Esophagus muscularis mucosa (tissue), 4 donors: ENCODE measurements around the gene FADS3. TPM values are rescaled to one million over a fixed set of nuclear protein-coding genes. Genes with fewer than 3 reads are reported as not detected.

Source experiments
- DNase-seq: peaks from one replicate; pipeline ENCODE4 v3.0.0-alpha.2; 2017; ENCODE audit errors: extremely low spot score
- H3K27ac ChIP-seq, 4 donors: fragments of 200-600 bp; sonication (generic); replicated peaks in 1 of 4; 1 replicate in 3 of 4; 2 replicates in 1 of 4; pipeline ENCODE4 v1.5.1; 2016 to 2019; ENCODE audit warnings: mild to moderate bottlenecking in 1 of 4
- H3K27me3 ChIP-seq, 4 donors: fragments of 200-600 bp; sonication (generic); one replicate each; pipeline versions ENCODE4 v1.5.1 to v1.6.0; 2016 to 2019
- H3K36me3 ChIP-seq, 4 donors: fragments of 200-600 bp; sonication (generic); one replicate each; pipeline ENCODE4 v1.5.1; 2016 to 2019
- H3K4me1 ChIP-seq, 4 donors: fragments of 200-600 bp; sonication (generic); one replicate each; pipeline ENCODE4 v1.5.1; 2016 to 2019
- H3K4me3 ChIP-seq, 4 donors: fragments of 200-600 bp; sonication (generic); 1 replicate in 2 of 4; 2 replicates in 2 of 4; pipeline ENCODE4 v1.5.1; 2016 to 2019; ENCODE audit warnings: mild to moderate bottlenecking in 4 of 4, moderate library complexity in 1 of 4
- H3K9me3 ChIP-seq, 4 donors: fragments of 200-600 bp; sonication (generic); 1 replicate in 3 of 4; 2 replicates in 1 of 4; pipeline ENCODE4 v1.5.1; 2016 to 2019
- CTCF ChIP-seq, 3 experiments: fragments of 200-600 bp in 2 of 3; fragments of 450-650 bp in 1 of 3; sonication (generic) in 2 of 3; IDR thresholded peaks; one replicate each; pipeline ENCODE4 v1.5.1; 2017 to 2019; ENCODE audit warnings: antibody characterized with exemption in 3 of 3, mild to moderate bottlenecking in 2 of 3, moderate library complexity in 1 of 3
- EP300 ChIP-seq: sonication (generic); formaldehyde crosslinking; IDR thresholded peaks from one replicate; pipeline ENCODE4 v1.6.1; 2017; ENCODE audit warnings: antibody characterized with exemption
- POLR2A ChIP-seq: fragments of 450-650 bp; IDR thresholded peaks from one replicate; pipeline ENCODE4 v1.6.1; 2017; ENCODE audit warnings: antibody characterized with exemption, moderate library complexity, mild to moderate bottlenecking, low read depth
- POLR2AphosphoS5 ChIP-seq, 2 donors: sonication (generic); formaldehyde crosslinking; IDR thresholded peaks; one replicate each; pipeline ENCODE4 v1.6.1; 2017; ENCODE audit warnings: antibody characterized with exemption in 2 of 2
- WGBS: methylation state at CpG from one replicate; pipeline ENCODE4 v1.1.5; 2018; 5-methylcytosine and 5-hydroxymethylcytosine counted together
- intact Hi-C: fragments of 100-400 bp; cut with DNase I; formaldehyde crosslinking; loops from one replicate; pipeline ENCODE4 v1.15.1; 2023
- total RNA-seq, 4 donors: library from RNA; depleted of rRNA; stranded (reverse); fragments of >200 nt; gene quantifications; one replicate each; pipeline versions ENCODE4 v1.1.0 to v1.2.1, GENCODE V29; 2016

Gene FADS3
- total RNA-seq, 4 donors from 2014 or later = 42.4 to 103 (median 57.8) TPM

- Histone ChIP-seq H3K4me3 (no peak overlapping the region), H3K27me3 (no peaks in the 10 kb centered on the region), H3K27ac (peak overlapping the region in 2 of 4 donors; percentile 82 to 91), H3K9me3 (no peaks in the 10 kb centered on the region), H3K4me1 (peaks cover 31 to 70% (median 60%) of the 10 kb centered on the region in 4 donors), H3K36me3 (peaks cover 0 to 1% (median 0%) of the 10 kb centered on the region in 4 donors)
- intact Hi-C loops = no loop called here
- WGBS = 75% methylated on average over 6 of the region's 7 CpGs
- no peak for TF ChIP-seq EP300
- no peak for TF ChIP-seq POLR2AphosphoS5 (IDR thresholded peaks at IDR 0.05)
- no peak for TF ChIP-seq CTCF (IDR thresholded peaks at IDR 0.05)
- TF ChIP-seq POLR2A = no peak
- no peak for DNase-seq
Measured at GRCh38 chr11:61832754-61833153, 58.6 kb downstream of the FADS3 start.

- Histone ChIP-seq H3K36me3 (no peaks in the 10 kb centered on the region), H3K9me3 (no peaks in the 10 kb centered on the region), H3K4me1 (peaks cover 31 to 75% (median 64%) of the 10 kb centered on the region in 4 donors), H3K4me3 (no peak overlapping the region), H3K27me3 (no peaks in the 10 kb centered on the region), H3K27ac (peak overlapping the region in 2 of 4 donors; percentile 82 to 91)
- no peak for TF ChIP-seq CTCF (IDR thresholded peaks at IDR 0.05)
- TF ChIP-seq POLR2AphosphoS5 (IDR thresholded peaks at IDR 0.05) = no peak
- no peak for TF ChIP-seq POLR2A
- no peak for TF ChIP-seq EP300
- DNase-seq = no peak
- intact Hi-C loops = no loop called here
- 78% methylated on average over 3 of the region's 4 CpGs for WGBS
Measured at GRCh38 chr11:61832207-61832606, 59.1 kb downstream of the FADS3 start.

GRCh38 chr11:61830237-61831105 is 60.9 kb downstream of the FADS3 start:
- peaks cover 29 to 79% (median 68%) of the 10 kb centered on the region in 4 donors for H3K4me1 ChIP-seq
- no peaks in the 10 kb centered on the region for H3K9me3 ChIP-seq
- H3K27me3 ChIP-seq = no peaks in the 10 kb centered on the region
- H3K4me3 ChIP-seq = peak overlapping the region in 1 of 4 donors; percentile 61
- WGBS = 36% methylated on average over 8 of the region's 8 CpGs
- no peak for DNase-seq
- H3K27ac ChIP-seq = peak overlapping the region; percentile 77 to 91 (median 86)
- TF ChIP-seq EP300 = no peak
- TF ChIP-seq POLR2A = no peak
- no peak for TF ChIP-seq CTCF (IDR thresholded peaks at IDR 0.05)
- peak in 1 of 2 donors; percentile 43 for TF ChIP-seq POLR2AphosphoS5 (IDR thresholded peaks at IDR 0.05)
- no peaks in the 10 kb centered on the region for H3K36me3 ChIP-seq
- intact Hi-C loops = no loop called here

GRCh38 chr11:61829806-61830205 is 61.5 kb downstream of the FADS3 start:
- 80% methylated on average over 4 of the region's 4 CpGs for WGBS
- H3K27me3 ChIP-seq = no peaks in the 10 kb centered on the region
- peak overlapping the region; percentile 77 to 91 (median 86) for H3K27ac ChIP-seq
- no peaks in the 10 kb centered on the region for H3K36me3 ChIP-seq
- TF ChIP-seq EP300 (no peak), CTCF (IDR thresholded peaks at IDR 0.05) (no peak), POLR2AphosphoS5 (IDR thresholded peaks at IDR 0.05) (no peak), POLR2A (no peak)
- DNase-seq = no peak
- peak overlapping the region in 2 of 4 donors; percentile 59 to 61 for H3K4me3 ChIP-seq
- intact Hi-C loops = no loop called here
- no peaks in the 10 kb centered on the region for H3K9me3 ChIP-seq
- peaks cover 22 to 72% (median 62%) of the 10 kb centered on the region in 4 donors for H3K4me1 ChIP-seq
